ENCODE results near the gene SPEM3.

The SPEM3 gene

GRCh38 chr17:7394452-7395191 lies 34.0 kb upstream of the SPEM3 start, which contains the start of gene PLSCR3:
Gene PLSCR3, minus strand, starts transcription at chr17:7394525. Its CDS starts 415 bp downstream, at chr17:7394110.
- no peak; the same call in 1 of the 2 replicates for TF ChIP-seq POLR2AphosphoS5 (IDR thresholded peaks at IDR 0.05; ENCODE audit: low read depth)
- TF ChIP-seq GABPA (IDR thresholded peaks at IDR 0.05; ENCODE audit: low read depth): no peak
- no peak for TF ChIP-seq SPI1 (IDR thresholded peaks at IDR 0.05; ENCODE audit: borderline replicate concordance, low read depth)
- Histone ChIP-seq H3K27me3 (ENCODE audit: insufficient read depth, poor library complexity, severe bottlenecking) (no peaks in the 10 kb centered on the region), H3K27ac (replicated peaks) (peak within 1 kb of the TSS; percentile 48; the same call in 1 of the 2 replicates), H3K4me3 (replicated peaks; ENCODE audit: insufficient read depth, low read length) (peak within 1 kb of the TSS; percentile 58)
- peak; percentile 58 to 70 for DNase-seq (ENCODE audit: low read depth in 1 of 2, low spot score in 1 of 2)

- no peak for TF ChIP-seq SPI1 (IDR thresholded peaks at IDR 0.05; ENCODE audit: borderline replicate concordance, low read depth)
- TF ChIP-seq REST (IDR thresholded peaks at IDR 0.05; ENCODE audit: insufficient replicate concordance, low read depth): no peak
- TF ChIP-seq GABPA (IDR thresholded peaks at IDR 0.05; ENCODE audit: low read depth): no peak
- TF ChIP-seq POLR2AphosphoS5 (IDR thresholded peaks at IDR 0.05; ENCODE audit: low read depth): no peak
- no peak for TF ChIP-seq CTCF (IDR thresholded peaks at IDR 0.05; ENCODE audit: insufficient read depth, low read length)
- H3K4me3 ChIP-seq (replicated peaks; ENCODE audit: insufficient read depth, low read length): no peak overlapping the region
- H3K27me3 ChIP-seq (ENCODE audit: insufficient read depth, poor library complexity, severe bottlenecking): no peaks in the 10 kb centered on the region
- DNase-seq (ENCODE audit: low read depth in 1 of 2, low spot score in 1 of 2): no peak
- no peak overlapping the region for H3K27ac ChIP-seq (replicated peaks)
These were observed 32.5 kb upstream of the SPEM3 start for GRCh38 chr17:7396147-7396546.

- Histone ChIP-seq H3K4me3 (replicated peaks; ENCODE audit: insufficient read depth, low read length) (no peak overlapping the region), H3K27ac (replicated peaks) (no peak overlapping the region), H3K27me3 (ENCODE audit: insufficient read depth, poor library complexity, severe bottlenecking) (no peaks in the 10 kb centered on the region)
- DNase-seq (ENCODE audit: low read depth in 1 of 2, low spot score in 1 of 2): no peak
- TF ChIP-seq CTCF (IDR thresholded peaks at IDR 0.05; ENCODE audit: insufficient read depth, low read length) (no peak), REST (IDR thresholded peaks at IDR 0.05; ENCODE audit: insufficient replicate concordance, low read depth) (no peak), POLR2AphosphoS5 (IDR thresholded peaks at IDR 0.05; ENCODE audit: low read depth) (no peak)
These were observed 30.0 kb upstream of the SPEM3 start for GRCh38 chr17:7398612-7399011.

- Histone ChIP-seq H3K27ac (replicated peaks) (peak overlapping the region; percentile 64; the same call in 1 of the 2 replicates), H3K27me3 (ENCODE audit: insufficient read depth, poor library complexity, severe bottlenecking) (no peaks in the 10 kb centered on the region), H3K4me3 (replicated peaks; ENCODE audit: insufficient read depth, low read length) (peak overlapping the region; percentile 62)
- no peak for DNase-seq (ENCODE audit: low read depth in 1 of 2, low spot score in 1 of 2)
- no peak for TF ChIP-seq REST (IDR thresholded peaks at IDR 0.05; ENCODE audit: insufficient replicate concordance, low read depth)
- no peak for TF ChIP-seq POLR2AphosphoS5 (IDR thresholded peaks at IDR 0.05; ENCODE audit: low read depth)
These were observed 25.5 kb upstream of the SPEM3 start for GRCh38 chr17:7403043-7403726.
